HepG2 (cell line): ENCODE results near the gene KIAA0319L. TPM values are rescaled to one million over a fixed set of nuclear protein-coding genes. Genes with fewer than 3 reads are reported as not detected.

Experiments used
- ATAC-seq: fragments of 200-7000 bp; cut with Tn5 transposase; 3 replicates; pipeline ENCODE4 v1.9.1; 2020; ENCODE audit warnings: mild to moderate bottlenecking, moderate library complexity
- BruUV-seq: library from RNA; stranded (reverse); fragments of 400-500 nt; replicated peaks from 2 replicates; lab custom pipeline; 2021; lab: Mats Ljungman, UMichigan
- CTCF ChIA-PET: fragments of 300-600 bp; formaldehyde crosslinking; extraction: SDS; loops from one replicate; lab custom pipeline; 2021; ENCODE audit warnings: low total read pairs, inconsistent platforms, low intra/inter-chr PET ratio; lab: Yijun Ruan, JAX
- POLR2A ChIA-PET: fragments of 350-600 bp; sonication (Branson Sonifier 250); formaldehyde crosslinking; loops from one replicate; lab custom pipeline; 2020; ENCODE audit warnings: antibody characterized with exemption, inconsistent platforms; lab: Yijun Ruan, JAX
- DNase-seq: peaks from one replicate; pipeline ENCODE4 v3.0.0-alpha.2; 2015; ENCODE audit warnings: low spot score
- FAIRE-seq: peaks from 3 replicates; lab custom pipeline; 2011; peaks lifted over from hg19 to GRCh38; lab: Jason Lieb, UNC
- H2AFZ ChIP-seq: one replicate; pipeline ENCODE4 v1.6.1; 2011; ENCODE audit warnings: low read length, inconsistent platforms
- H3K27ac ChIP-seq: fragments of 300-600 bp; 3 replicates; pipeline ENCODE4 v1.8.0; 2011; ENCODE audit warnings: mixed run types, mild to moderate bottlenecking, mixed read lengths, low read length, inconsistent platforms; ENCODE audit not compliant: insufficient read depth; ENCODE audit errors: extremely low read length
- H3K27me3 ChIP-seq, 2 experiments: fragments of 200-600 bp in 1 of 2; 2 replicates in 1 of 2; 3 replicates in 1 of 2; pipeline versions ENCODE4 v1.6.0 to v1.8.0; 2011; ENCODE audit warnings: low read length in 2 of 2, mild to moderate bottlenecking in 2 of 2, moderate library complexity in 2 of 2, inconsistent platforms in 1 of 2; ENCODE audit not compliant: insufficient read depth in 2 of 2, control insufficient read depth in 1 of 2
- H3K36me3 ChIP-seq, 2 experiments: fragments of 200-600 bp in 1 of 2; replicated peaks in 1 of 2; 2 replicates in 1 of 2; 3 replicates in 1 of 2; pipeline versions ENCODE4 v1.5.1 to v1.8.0; 2011; ENCODE audit warnings: low read length in 2 of 2, inconsistent platforms in 1 of 2; ENCODE audit not compliant: insufficient read depth in 2 of 2, control insufficient read depth in 1 of 2
- H3K4me1 ChIP-seq: 2 replicates; pipeline ENCODE4 v1.5.1; 2012; ENCODE audit warnings: low read length, inconsistent platforms; ENCODE audit not compliant: insufficient read depth
- H3K4me2 ChIP-seq: 2 replicates; pipeline ENCODE4 v1.6.0; 2011; ENCODE audit warnings: low read depth, low read length, inconsistent platforms
- H3K4me3 ChIP-seq, 3 experiments: fragments of 200-600 bp in 1 of 3; sonication (generic), shearing (Covaris generic) in 1 of 3; replicated peaks in 1 of 3; 2 replicates each; pipeline ENCODE4 v1.5.1; 2011 to 2016; ENCODE audit warnings: low read length in 3 of 3, inconsistent platforms in 2 of 3, low read depth in 2 of 3, mild to moderate bottlenecking in 2 of 3, control low read depth in 1 of 3, mixed read lengths in 1 of 3; ENCODE audit not compliant: insufficient read depth in 1 of 3
- H3K79me2 ChIP-seq: one replicate; pipeline ENCODE4 v1.6.1; 2011; ENCODE audit warnings: low read length, inconsistent platforms; ENCODE audit not compliant: insufficient read depth
- H3K9ac ChIP-seq: 2 replicates; pipeline ENCODE4 v1.6.0; 2011; ENCODE audit warnings: mild to moderate bottlenecking, low read depth, low read length, inconsistent platforms; ENCODE audit not compliant: insufficient read depth
- H3K9me3 ChIP-seq: 2 replicates; pipeline ENCODE4 v1.5.1; 2012; ENCODE audit warnings: mild to moderate bottlenecking, low read length
- H4K20me1 ChIP-seq: 2 replicates; pipeline ENCODE4 v1.6.0; 2011; ENCODE audit warnings: inconsistent platforms, mild to moderate bottlenecking, low read length, moderate library complexity; ENCODE audit not compliant: insufficient read depth
- EZH2 ChIP-seq: conservative IDR thresholded peaks from 2 replicates; pipeline ENCODE4 v1.6.1; 2012; ENCODE audit warnings: mild to moderate bottlenecking, low read depth, low read length, moderate library complexity
- GMEB2 ChIP-seq: IDR thresholded peaks from 2 replicates; pipeline ENCODE4 v1.6.1; 2016; ENCODE audit warnings: missing biosample characterization, missing genetic modification reagents, low read depth
- REPIN1 ChIP-seq: sonication (generic); formaldehyde crosslinking; IDR thresholded peaks from 2 replicates; pipeline ENCODE4 v1.8.0; 2022; ENCODE audit warnings: missing genetic modification reagents, low read depth, mild to moderate bottlenecking, borderline replicate concordance
- SIN3A ChIP-seq: IDR thresholded peaks from 2 replicates; pipeline ENCODE4 v1.6.1; 2011; ENCODE audit warnings: low read depth, mild to moderate bottlenecking, control low read depth, low read length, borderline replicate concordance
- SMAD9 ChIP-seq: sonication (generic); formaldehyde crosslinking; IDR thresholded peaks from 2 replicates; pipeline ENCODE4 v1.5.1; 2020; ENCODE audit warnings: mild to moderate bottlenecking, missing genetic modification reagents
- ZNF749 ChIP-seq: sonication (generic); formaldehyde crosslinking; IDR thresholded peaks from 2 replicates; pipeline ENCODE4 v1.8.0; 2022; ENCODE audit warnings: mild to moderate bottlenecking, missing genetic modification reagents, moderate library complexity, borderline replicate concordance
- ZXDC ChIP-seq: sonication (generic); formaldehyde crosslinking; IDR thresholded peaks from 2 replicates; pipeline ENCODE4 v1.5.0; 2020; ENCODE audit warnings: mild to moderate bottlenecking, missing genetic modification reagents
- WGBS: methylation state at CpG from one replicate; pipeline ENCODE4 v1.1.6; 2017; ENCODE audit warnings: low lambda C conversion rate; 5-methylcytosine and 5-hydroxymethylcytosine counted together
- in situ Hi-C: cut with HindIII; loops from 2 replicates; pipeline ENCODE4 v1.10.0; 2017; ENCODE audit warnings: low pct_unique_long_range_greater_than_20kb; ENCODE audit not compliant: extremely low pct_ligation_motif_present
- intact Hi-C: fragments of 100-400 bp; cut with micrococcal nuclease; formaldehyde crosslinking; loops from one replicate; pipeline ENCODE4 v1.10.0; 2022; ENCODE audit not compliant: unreplicated experiment
- polyA plus RNA-seq, 8 experiments: library from polyadenylated mRNA; depleted of rRNA in 3 of 8; stranded (reverse) in 7 of 8; unstranded in 1 of 8; fragments of >200 nt; fragmentation: Illumina TruSeq in 4 of 8; extraction: Trizol in 4 of 8; gene quantifications; 2 replicates each; pipeline versions ENCODE4 v1.2.1 to v1.2.3, GENCODE V29; 2011 to 2016; ENCODE audit warnings: low read depth in 4 of 8, missing spikeins in 1 of 8, mixed read lengths in 1 of 8; ENCODE audit not compliant: insufficient read depth in 1 of 8
- total RNA-seq, 5 experiments: library from RNA; depleted of rRNA; stranded (reverse); fragments of >200 nt; fragmentation: Illumina TruSeq; extraction: Trizol; gene quantifications; 2 replicates each; pipeline ENCODE4 v1.2.3, GENCODE V29; 2016; ENCODE audit warnings: low read depth in 1 of 5

Gene KIAA0319L
- total and polyA plus RNA-seq, 2 of the 13 experiments (the other 11 are each of a cell fraction or from before 2014, with no cell fraction given), result 33.4 to 82.6 TPM

GRCh38 chr1:35481229-35481628 is 76.0 kb downstream of the KIAA0319L start:
- Histone ChIP-seq H3K36me3 (peaks cover 1 to 13% of the 10 kb centered on the region in 2 experiments; a peak in 3 of 5 replicates), H2AFZ (no peak overlapping the region), H3K4me2 (no peak overlapping the region), H3K9me3 (no peaks in the 10 kb centered on the region), H4K20me1 (no peaks in the 10 kb centered on the region), H3K4me1 (no peaks in the 10 kb centered on the region), H3K27me3 (no peaks in the 10 kb centered on the region), H3K4me3 (no peak overlapping the region), H3K79me2 (no peaks in the 10 kb centered on the region), H3K27ac (no peak overlapping the region), H3K9ac (no peak overlapping the region)
- in situ Hi-C loops (no loop called here), intact Hi-C loops (no loop called here)
- TF ChIP-seq ZXDC (CRISPR knock-in tag) (no peak), SMAD9 (no peak), ZNF749 (CRISPR knock-in tag) (no peak), GMEB2 (CRISPR knock-in tag) (no peak), EZH2 (no peak), SIN3A (no peak), REPIN1 (CRISPR knock-in tag) (no peak)
- POLR2A ChIA-PET, result no interaction called here
- ATAC-seq (no peak), FAIRE-seq (no peak), DNase-seq (no peak)
- CTCF ChIA-PET, result no interaction called here
- BruUV-seq, result no TSS peak
- 98% methylated on average over 2 of the region's 2 CpGs for WGBS
